SU-DHL-6 (cell line): ENCODE data around the gene ZMYND11.

ENCODE experiments used
- CTCF ChIP-seq: fragments of 200-600 bp; sonication (generic); IDR thresholded peaks from one replicate; pipeline ENCODE4 v1.5.1; 2017; ENCODE audit warnings: antibody characterized with exemption, mild to moderate bottlenecking, low read length, moderate library complexity; ENCODE audit not compliant: insufficient read depth, poor library complexity, severe bottlenecking
- EZH2phosphoT487 ChIP-seq: fragments of 200-600 bp; sonication (generic), shearing (Covaris generic); conservative IDR thresholded peaks from 2 replicates; pipeline ENCODE4 v1.6.1; 2018; ENCODE audit warnings: mild to moderate bottlenecking, antibody characterized with exemption, low read length, moderate library complexity, mixed read lengths

DNA sequence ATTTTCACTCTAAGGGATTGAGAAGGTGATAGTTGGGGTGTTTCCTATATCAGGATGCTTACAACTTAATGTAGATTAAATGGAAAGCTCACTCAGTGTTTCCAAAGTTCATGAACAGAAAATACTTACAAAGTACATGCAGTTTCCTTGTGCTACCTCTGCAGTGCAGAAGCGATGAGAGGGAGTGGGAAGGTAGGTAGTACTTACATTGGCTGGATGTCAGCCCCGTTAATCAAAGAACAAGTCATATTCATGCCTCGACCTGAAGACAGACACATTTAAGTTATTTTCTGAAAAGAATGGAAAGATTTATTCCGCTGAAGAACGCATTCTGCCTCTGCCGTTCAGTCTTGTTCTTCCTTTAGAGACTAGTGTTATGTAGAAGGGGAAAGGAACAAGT lies 93.1 kb downstream of the ZMYND11 start:
- TF ChIP-seq CTCF (no peak), EZH2phosphoT487 (no peak)
